WERI-Rb-1 (cell line): ENCODE results near the gene TMEM108.

Experiments used
- DNase-seq: peaks from one replicate; pipeline ENCODE4 v3.0.0-alpha.2; 2020
- H3K27ac ChIP-seq: fragments of 250-450 bp; sonication (Bioruptor Pico); 2 replicates; pipeline ENCODE4 v1.5.1; 2020; ENCODE audit warnings: mild to moderate bottlenecking, moderate library complexity
- H3K27me3 ChIP-seq: fragments of 250-450 bp; sonication (Bioruptor Pico); 2 replicates; pipeline ENCODE4 v1.5.1; 2021; ENCODE audit warnings: mild to moderate bottlenecking, low read depth, moderate library complexity; ENCODE audit not compliant: insufficient read depth, severe bottlenecking
- H3K36me3 ChIP-seq: fragments of 250-450 bp; sonication (Bioruptor Pico); 2 replicates; pipeline ENCODE4 v1.5.1; 2020; ENCODE audit warnings: mild to moderate bottlenecking, moderate library complexity
- H3K4me3 ChIP-seq: 2 replicates; pipeline ENCODE4 v1.5.1; 2011; ENCODE audit warnings: low read depth, mild to moderate bottlenecking, control low read depth, low read length
- H3K9me3 ChIP-seq: fragments of 250-450 bp; sonication (Bioruptor Pico); 2 replicates; pipeline ENCODE4 v1.5.1; 2021; ENCODE audit warnings: mild to moderate bottlenecking, moderate library complexity; ENCODE audit not compliant: severe bottlenecking
- CTCF ChIP-seq: IDR thresholded peaks from 2 replicates; pipeline ENCODE4 v1.5.1; 2011; ENCODE audit warnings: low read depth, mild to moderate bottlenecking, control low read depth, inconsistent platforms, low read length

TMEM108 gene

GRCh38 chr3:133410191-133410892, 372.2 kb downstream of the TMEM108 start:
- H3K9me3 ChIP-seq = no peaks in the 10 kb centered on the region
- H3K36me3 ChIP-seq = no peaks in the 10 kb centered on the region
- TF ChIP-seq CTCF = no peak
- H3K27ac ChIP-seq = no peak overlapping the region
- H3K4me3 ChIP-seq = no peak overlapping the region
- no peaks in the 10 kb centered on the region for H3K27me3 ChIP-seq
- DNase-seq = no peak

GRCh38 chr3:133412183-133413132, 374.3 kb downstream of the TMEM108 start:
- H3K9me3 ChIP-seq = no peaks in the 10 kb centered on the region
- H3K36me3 ChIP-seq = no peaks in the 10 kb centered on the region
- no peak for TF ChIP-seq CTCF
- H3K27ac ChIP-seq = no peak overlapping the region
- DNase-seq = no peak
- no peaks in the 10 kb centered on the region for H3K27me3 ChIP-seq
- H3K4me3 ChIP-seq = no peak overlapping the region

- H3K27me3 ChIP-seq = no peaks in the 10 kb centered on the region
- no peaks in the 10 kb centered on the region for H3K9me3 ChIP-seq
- H3K27ac ChIP-seq = no peak overlapping the region
- no peaks in the 10 kb centered on the region for H3K36me3 ChIP-seq
- DNase-seq = no peak
- H3K4me3 ChIP-seq = no peak overlapping the region
- no peak for TF ChIP-seq CTCF
These were observed 375.2 kb downstream of the TMEM108 start for GRCh38 chr3:133413161-133414020.

GRCh38 chr3:133414021-133414392, 375.8 kb downstream of the TMEM108 start:
- Histone ChIP-seq H3K27me3 (no peaks in the 10 kb centered on the region), H3K36me3 (no peaks in the 10 kb centered on the region), H3K4me3 (no peak overlapping the region), H3K9me3 (no peaks in the 10 kb centered on the region), H3K27ac (no peak overlapping the region)
- DNase-seq = no peak
- no peak for TF ChIP-seq CTCF

GRCh38 chr3:133418361-133418760, 380.2 kb downstream of the TMEM108 start:
- H3K36me3 ChIP-seq = no peaks in the 10 kb centered on the region
- H3K27ac ChIP-seq = no peak overlapping the region
- no peaks in the 10 kb centered on the region for H3K9me3 ChIP-seq
- no peak for TF ChIP-seq CTCF
- H3K27me3 ChIP-seq = no peaks in the 10 kb centered on the region
- no peak overlapping the region for H3K4me3 ChIP-seq
- no peak for DNase-seq
